T-cell (primary cell): Measurements from ENCODE around the gene HLA-G. TPM values are rescaled to one million over a fixed set of nuclear protein-coding genes. Genes with fewer than 3 reads are reported as not detected.

Experiments used
- ATAC-seq, 4 experiments: fragments of 200-7000 bp in 3 of 4; fragments of 150-1000 bp in 1 of 4; cut with Tn5 transposase; replicated peaks in 1 of 4; 1 replicate in 3 of 4; 2 replicates in 1 of 4; pipeline ENCODE4 v1.10.0; 2021; ENCODE audit warnings: moderate library complexity in 3 of 4, mild to moderate bottlenecking in 2 of 4, moderate number of reproducible peaks in 1 of 4
- CTCF ChIA-PET, 2 donors: fragments of 300-600 bp; sonication (Branson Sonifier 250); formaldehyde crosslinking; loops; one replicate each; lab custom pipeline; 2022; ENCODE audit warnings: antibody characterized with exemption in 2 of 2; lab: Charles Lee
- POLR2A ChIA-PET, 2 donors: fragments of 300-600 bp; sonication (Branson Sonifier 250); formaldehyde crosslinking; loops; one replicate each; lab custom pipeline; 2022; ENCODE audit warnings: antibody characterized with exemption in 2 of 2; lab: Charles Lee
- DNase-seq, 35 experiments: peaks; one replicate each; pipeline versions ENCODE4 v3.0.0 to v3.0.0-alpha.2; 2013 to 2023
- H3K27ac ChIP-seq: one replicate; pipeline ENCODE4 v1.5.1; 2013; ENCODE audit warnings: low read length
- H3K27me3 ChIP-seq, 2 experiments: replicated peaks in 1 of 2; 1 replicate in 1 of 2; 2 replicates in 1 of 2; pipeline versions ENCODE4 v1.6.1 to v1.7.0; 2013; ENCODE audit warnings: low read length in 1 of 2, mixed read lengths in 1 of 2; ENCODE audit not compliant: control insufficient read depth in 2 of 2, insufficient read depth in 2 of 2; ENCODE audit errors: extremely low read depth in 1 of 2
- H3K36me3 ChIP-seq, 2 donors: 1 replicate in 1 of 2; 2 replicates in 1 of 2; pipeline versions ENCODE4 v1.6.1 to v1.7.0; 2013; ENCODE audit warnings: low read length in 1 of 2; ENCODE audit not compliant: control insufficient read depth in 2 of 2, insufficient read depth in 1 of 2; ENCODE audit errors: extremely low read depth in 1 of 2
- H3K4me1 ChIP-seq, 2 experiments: 1 replicate in 1 of 2; 2 replicates in 1 of 2; pipeline versions ENCODE4 v1.6.1 to v1.7.0; 2013; ENCODE audit warnings: low read length in 2 of 2, mixed read lengths in 1 of 2; ENCODE audit not compliant: insufficient read depth in 2 of 2, control insufficient read depth in 1 of 2; ENCODE audit errors: extremely low read depth in 1 of 2
- H3K4me3 ChIP-seq, 2 donors: 1 replicate in 1 of 2; 2 replicates in 1 of 2; pipeline versions ENCODE4 v1.5.1 to v1.7.0; 2013; ENCODE audit warnings: mild to moderate bottlenecking in 2 of 2, low read length in 1 of 2, moderate library complexity in 1 of 2; ENCODE audit not compliant: control insufficient read depth in 1 of 2; ENCODE audit errors: extremely low read depth in 1 of 2
- H3K9me3 ChIP-seq: 2 replicates; pipeline ENCODE4 v1.7.0; 2013
- H3K27ac Mint-ChIP-seq, 2 donors: one replicate each; pipeline ENCODE4 v1.8.0; 2020 to 2021; ENCODE audit warnings: mild to moderate bottlenecking in 2 of 2, mixed read lengths in 2 of 2
- H3K27me3 Mint-ChIP-seq, 2 donors: one replicate each; pipeline ENCODE4 v1.8.0; 2021 to 2022; ENCODE audit warnings: mixed read lengths in 2 of 2
- H3K36me3 Mint-ChIP-seq: one replicate; pipeline ENCODE4 v1.8.0; 2021; ENCODE audit warnings: mixed read lengths
- H3K4me1 Mint-ChIP-seq, 3 donors: one replicate each; pipeline ENCODE4 v1.8.0; 2020 to 2022; ENCODE audit warnings: mixed read lengths in 3 of 3, mild to moderate bottlenecking in 1 of 3
- H3K4me3 Mint-ChIP-seq, 3 donors: one replicate each; pipeline ENCODE4 v1.8.0; 2020 to 2022; ENCODE audit warnings: mild to moderate bottlenecking in 3 of 3, mixed read lengths in 3 of 3, moderate library complexity in 3 of 3
- H3K9me3 Mint-ChIP-seq, 3 donors: one replicate each; pipeline ENCODE4 v1.8.0; 2020 to 2022; ENCODE audit warnings: mixed read lengths in 3 of 3
- WGBS: methylation state at CpG from one replicate; pipeline ENCODE4 v1.1.5; 2013; ENCODE audit warnings: missing lambda C conversion rate; ENCODE audit not compliant: insufficient coverage; 5-methylcytosine and 5-hydroxymethylcytosine counted together
- total RNA-seq, 35 experiments: library from RNA in 6 of 35; stranded (reverse) in 6 of 35; fragments of 120-200 nt in 1 of 35; gene quantifications; one replicate each; pipeline versions ENCODE4 v1.2.1 to v1.2.4 and lab custom pipeline; 2013 to 2026

The HLA-G gene
- total RNA-seq, 5 donors from 2014 or later (not counting 1 experiment from before 2014, with no cell fraction given): 0.23 to 3.5 (median 0.86) TPM; not detected in 1

GRCh38 chr6:29831776-29832175 is 4.2 kb downstream of the HLA-G start:
- ChIA-PET CTCF (no interaction called here), POLR2A (no interaction called here)
- H3K4me1 ChIP-seq: peaks cover 0 to 20% of the 10 kb centered on the region in 2 experiments
- Mint-ChIP-seq H3K27me3 (peaks cover 65 to 71% of the 10 kb centered on the region in 2 donors), H3K4me3 (no peak overlapping the region), H3K27ac (no peak overlapping the region), H3K9me3 (no peaks in the 10 kb centered on the region), H3K36me3 (no peaks in the 10 kb centered on the region), H3K4me1 (peaks cover 4 to 14% (median 11%) of the 10 kb centered on the region in 3 donors)
- no peak overlapping the region for H3K4me3 ChIP-seq
- DNase-seq (no peak), ATAC-seq (no peak)
- no peaks in the 10 kb centered on the region for H3K9me3 ChIP-seq
- peaks cover 4 to 60% of the 10 kb centered on the region in 2 experiments for H3K27me3 ChIP-seq
- H3K36me3 ChIP-seq: no peaks in the 10 kb centered on the region
- H3K27ac ChIP-seq: no peak overlapping the region
- 100% methylated on average over 1 of the region's 2 CpGs for WGBS

GRCh38 chr6:29834564-29835436 is 7.2 kb downstream of the HLA-G start:
- H3K9me3 ChIP-seq: no peaks in the 10 kb centered on the region
- no peak overlapping the region for H3K4me3 Mint-ChIP-seq
- H3K27me3 Mint-ChIP-seq: peaks cover 62 to 67% of the 10 kb centered on the region in 2 donors
- peaks cover 10 to 46% of the 10 kb centered on the region in 2 experiments for H3K27me3 ChIP-seq
- no peak overlapping the region for H3K4me3 ChIP-seq
- 22% methylated on average over 6 of the region's 16 CpGs for WGBS
- CTCF ChIA-PET: interaction anchor here (0.6 to 3.0 kb wide), 13 partner anchors 12 to 161 kb away, joined by 3 to 15 read pairs (median 4); no protein-coding TSS in a partner anchor
- no peaks in the 10 kb centered on the region for H3K36me3 Mint-ChIP-seq
- H3K27ac ChIP-seq: no peak overlapping the region
- H3K4me1 ChIP-seq: peaks cover 0 to 6% of the 10 kb centered on the region in 2 experiments
- H3K27ac Mint-ChIP-seq: peak overlapping the region in 1 of 2 donors; percentile 12
- H3K36me3 ChIP-seq: no peaks in the 10 kb centered on the region
- POLR2A ChIA-PET: no interaction called here
- no peaks in the 10 kb centered on the region for H3K9me3 Mint-ChIP-seq
- peak in 29 of 35 experiments; percentile 12 to 64 (median 46) for DNase-seq
- peak in 2 of 4 experiments; percentile 52 to 67 for ATAC-seq
- peaks cover 3 to 5% (median 4%) of the 10 kb centered on the region in 3 donors for H3K4me1 Mint-ChIP-seq

GRCh38 chr6:29839917-29840316 is 12.3 kb downstream of the HLA-G start:
- H3K27ac Mint-ChIP-seq: no peak overlapping the region
- no peak overlapping the region for H3K4me3 Mint-ChIP-seq
- no peaks in the 10 kb centered on the region for H3K36me3 Mint-ChIP-seq
- Histone ChIP-seq H3K27ac (no peak overlapping the region), H3K4me1 (peaks cover 0 to 2% of the 10 kb centered on the region in 2 experiments), H3K27me3 (peaks cover 14 to 27% of the 10 kb centered on the region in 2 experiments), H3K4me3 (no peak overlapping the region), H3K36me3 (no peaks in the 10 kb centered on the region), H3K9me3 (no peaks in the 10 kb centered on the region)
- ATAC-seq (no peak), DNase-seq (no peak)
- ChIA-PET POLR2A (interaction anchor here in 1 of 2 donors (0.7 kb wide), 1 partner anchor 14 kb away, joined by 3 read pairs; no protein-coding TSS in a partner anchor), CTCF (interaction anchor here in 1 of 2 donors (0.7 kb wide), 1 partner anchor 12 kb away, joined by 3 read pairs; no protein-coding TSS in a partner anchor)
- no CpG with 5 or more reads among the region's 1 CpG for WGBS
- peaks cover 3 to 9% (median 5%) of the 10 kb centered on the region in 3 donors for H3K9me3 Mint-ChIP-seq
- peaks cover 36 to 42% of the 10 kb centered on the region in 2 donors for H3K27me3 Mint-ChIP-seq
- H3K4me1 Mint-ChIP-seq: peaks cover 0 to 5% (median 3%) of the 10 kb centered on the region in 3 donors

- no peaks in the 10 kb centered on the region for H3K9me3 ChIP-seq
- ChIA-PET CTCF (interaction anchor here in 1 of 2 donors (0.6 kb wide), 1 partner anchor 14 kb away, joined by 3 read pairs; no protein-coding TSS in a partner anchor), POLR2A (no interaction called here)
- Mint-ChIP-seq H3K4me3 (no peak overlapping the region), H3K9me3 (peaks cover 3 to 9% (median 5%) of the 10 kb centered on the region in 3 donors), H3K27me3 (peaks cover 37 to 40% of the 10 kb centered on the region in 2 donors), H3K36me3 (no peaks in the 10 kb centered on the region), H3K27ac (no peak overlapping the region), H3K4me1 (peaks cover 0 to 9% (median 9%) of the 10 kb centered on the region in 3 donors)
- DNase-seq (no peak), ATAC-seq (no peak)
- H3K27me3 ChIP-seq: peaks cover 12 to 23% of the 10 kb centered on the region in 2 experiments
- no peak overlapping the region for H3K27ac ChIP-seq
- H3K36me3 ChIP-seq: no peaks in the 10 kb centered on the region
- no peaks in the 10 kb centered on the region for H3K4me1 ChIP-seq
- no peak overlapping the region for H3K4me3 ChIP-seq
Observed at GRCh38 chr6:29841030-29841429, 13.4 kb downstream of the HLA-G start.

DNA sequence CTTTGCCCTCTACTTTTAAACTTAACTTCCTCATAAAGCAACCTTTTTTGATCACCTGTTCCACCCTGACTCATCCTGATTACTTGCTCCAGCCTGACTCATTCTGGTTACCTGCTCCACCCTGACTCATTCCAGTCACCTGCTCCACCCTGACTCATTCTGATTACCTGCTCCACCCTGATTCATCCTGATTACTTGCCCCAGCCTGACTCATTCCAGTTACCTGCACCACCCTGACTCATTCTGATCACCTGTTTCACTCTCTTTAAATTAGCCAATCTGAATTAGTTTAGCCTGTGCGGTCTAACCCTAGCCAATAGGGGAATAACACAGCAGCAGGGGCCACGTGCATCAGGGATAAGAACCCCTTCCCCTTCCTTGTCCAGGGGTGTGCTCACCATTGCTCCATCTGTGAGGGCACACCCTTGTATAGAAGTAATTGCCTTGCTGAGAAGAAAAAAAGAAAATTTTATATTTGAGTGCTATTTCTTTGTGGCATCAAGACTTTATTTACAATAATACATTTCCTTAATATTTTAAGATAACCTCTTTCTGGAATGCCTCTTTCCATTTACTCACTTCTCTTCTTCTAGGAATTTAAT is 17.9 kb downstream of the HLA-G start:
- H3K27me3 ChIP-seq: peaks cover 7 to 32% of the 10 kb centered on the region in 2 experiments
- ChIA-PET POLR2A (no interaction called here), CTCF (no interaction called here)
- Mint-ChIP-seq H3K36me3 (no peaks in the 10 kb centered on the region), H3K9me3 (peaks cover 3 to 9% (median 5%) of the 10 kb centered on the region in 3 donors), H3K4me1 (peaks cover 22 to 26% (median 26%) of the 10 kb centered on the region in 3 donors), H3K4me3 (no peak overlapping the region), H3K27me3 (peaks cover 42 to 46% of the 10 kb centered on the region in 2 donors), H3K27ac (peak overlapping the region in 1 of 2 donors; percentile 71)
- no peak overlapping the region for H3K27ac ChIP-seq
- peaks cover 0 to 15% of the 10 kb centered on the region in 2 experiments for H3K4me1 ChIP-seq
- ATAC-seq (peak in 3 of 4 experiments; percentile 66 to 80 (median 70)), DNase-seq (no peak)
- no CpG with 5 or more reads among the region's 2 CpGs for WGBS
- H3K9me3 ChIP-seq: no peaks in the 10 kb centered on the region
- H3K4me3 ChIP-seq: no peak overlapping the region
- H3K36me3 ChIP-seq: no peaks in the 10 kb centered on the region
